ENCODE measurements around the gene APOA5. TPM values are rescaled to one million over a fixed set of nuclear protein-coding genes. Genes with fewer than 3 reads are reported as not detected.

Gene APOA5
- total RNA-seq, 1 donor from 2014 or later: not detected

- H3K4me3 ChIP-seq: no peak overlapping the region
- no peak overlapping the region for H3K27ac ChIP-seq
- no peaks in the 10 kb centered on the region for H3K27me3 ChIP-seq
- intact Hi-C loops (cut with DNase I): no loop called here
- H3K36me3 ChIP-seq: no peaks in the 10 kb centered on the region
- H3K9me3 ChIP-seq: no peaks in the 10 kb centered on the region
- DNase-seq (ENCODE audit: extremely low spot score in 2 of 2): no peak
- TF ChIP-seq POLR2AphosphoS5 (IDR thresholded peaks at IDR 0.05; ENCODE audit: insufficient read depth in 1 of 2, low read depth in 1 of 2) (no peak), POLR2A (IDR thresholded peaks at IDR 0.05) (no peak), CTCF (IDR thresholded peaks at IDR 0.05) (no peak)
- no peaks in the 10 kb centered on the region for H3K4me1 ChIP-seq
Measured at GRCh38 chr11:116819049-116819448, 27.4 kb upstream of the APOA5 start.

- H3K27me3 ChIP-seq: no peaks in the 10 kb centered on the region
- TF ChIP-seq CTCF (IDR thresholded peaks at IDR 0.05) (no peak), POLR2AphosphoS5 (IDR thresholded peaks at IDR 0.05; ENCODE audit: insufficient read depth in 1 of 2, low read depth in 1 of 2) (no peak), POLR2A (IDR thresholded peaks at IDR 0.05) (no peak)
Measured at GRCh38 chr11:116814502-116814901, 22.8 kb upstream of the APOA5 start.

GRCh38 chr11:116813781-116814471, 22.2 kb upstream of the APOA5 start:
- TF ChIP-seq POLR2AphosphoS5 (IDR thresholded peaks at IDR 0.05; ENCODE audit: insufficient read depth in 1 of 2, low read depth in 1 of 2) (no peak), POLR2A (IDR thresholded peaks at IDR 0.05) (no peak), CTCF (IDR thresholded peaks at IDR 0.05) (no peak)

More at GRCh38 chr11:116814502-116814901, 22.8 kb upstream of the APOA5 start:
- intact Hi-C loops (cut with DNase I): no loop called here
- DNase-seq (ENCODE audit: extremely low spot score in 2 of 2): no peak
- H3K27ac ChIP-seq: no peak overlapping the region
- H3K36me3 ChIP-seq: no peaks in the 10 kb centered on the region
- no peaks in the 10 kb centered on the region for H3K9me3 ChIP-seq
- H3K4me1 ChIP-seq: no peaks in the 10 kb centered on the region
- H3K4me3 ChIP-seq: no peak overlapping the region

GRCh38 chr11:116813170-116813569, 21.5 kb upstream of the APOA5 start:
- no peak for DNase-seq (ENCODE audit: extremely low spot score in 2 of 2)
- TF ChIP-seq CTCF (IDR thresholded peaks at IDR 0.05): no peak
- TF ChIP-seq POLR2AphosphoS5 (IDR thresholded peaks at IDR 0.05; ENCODE audit: insufficient read depth in 1 of 2, low read depth in 1 of 2): no peak
- TF ChIP-seq POLR2A (IDR thresholded peaks at IDR 0.05): no peak
- intact Hi-C loops (cut with DNase I): no loop called here
- Histone ChIP-seq H3K4me3 (no peak overlapping the region), H3K27ac (no peak overlapping the region), H3K36me3 (no peaks in the 10 kb centered on the region), H3K4me1 (no peaks in the 10 kb centered on the region), H3K27me3 (no peaks in the 10 kb centered on the region), H3K9me3 (no peaks in the 10 kb centered on the region)

More at GRCh38 chr11:116813781-116814471, 22.2 kb upstream of the APOA5 start:
- no peak for DNase-seq (ENCODE audit: extremely low spot score in 2 of 2)
- Histone ChIP-seq H3K27me3 (no peaks in the 10 kb centered on the region), H3K36me3 (no peaks in the 10 kb centered on the region), H3K4me1 (no peaks in the 10 kb centered on the region), H3K27ac (no peak overlapping the region), H3K4me3 (no peak overlapping the region), H3K9me3 (no peaks in the 10 kb centered on the region)
- intact Hi-C loops (cut with DNase I): no loop called here

- no peaks in the 10 kb centered on the region for H3K9me3 ChIP-seq
- no peaks in the 10 kb centered on the region for H3K27me3 ChIP-seq
- no peaks in the 10 kb centered on the region for H3K36me3 ChIP-seq
- no peak overlapping the region for H3K27ac ChIP-seq
- no peak for TF ChIP-seq POLR2AphosphoS5 (IDR thresholded peaks at IDR 0.05; ENCODE audit: insufficient read depth in 1 of 2, low read depth in 1 of 2)
- no peak for TF ChIP-seq CTCF (IDR thresholded peaks at IDR 0.05)
- no peak for TF ChIP-seq POLR2A (IDR thresholded peaks at IDR 0.05)
- intact Hi-C loops (cut with DNase I): no loop called here
- H3K4me1 ChIP-seq: no peaks in the 10 kb centered on the region
- DNase-seq (ENCODE audit: extremely low spot score in 2 of 2): no peak
- no peak overlapping the region for H3K4me3 ChIP-seq
Measured at GRCh38 chr11:116812109-116812508, 20.4 kb upstream of the APOA5 start.

All from vagina (tissue), 2 donors.